SU-DHL-6 (cell line): Measurements from ENCODE around the gene TNIK.

ENCODE experiments used
- H2AFZ ChIP-seq: fragments of 200-600 bp; sonication (generic); 2 replicates; pipeline ENCODE4 v1.6.1; 2014; ENCODE audit warnings: low read depth, mild to moderate bottlenecking, moderate library complexity, mixed read lengths, antibody characterized with exemption, low read length; ENCODE audit not compliant: severe bottlenecking
- H3F3A ChIP-seq: fragments of 200-600 bp; shearing (Covaris generic); 2 replicates; pipeline ENCODE4 v1.6.0; 2016; ENCODE audit warnings: antibody characterized with exemption, mild to moderate bottlenecking; ENCODE audit not compliant: insufficient read depth
- H3K27ac ChIP-seq: fragments of 200-600 bp; sonication (generic); 2 replicates; pipeline ENCODE4 v1.5.1; 2016; ENCODE audit warnings: low read depth, mild to moderate bottlenecking, low read length, moderate library complexity, mixed read lengths
- H3K27me3 ChIP-seq: fragments of 200-600 bp; sonication (generic), shearing (Covaris generic); 2 replicates; pipeline ENCODE4 v1.6.0; 2014; ENCODE audit warnings: mild to moderate bottlenecking, low read length
- H3K36me3 ChIP-seq: fragments of 200-600 bp; sonication (generic); 2 replicates; pipeline ENCODE4 v1.6.1; 2014; ENCODE audit warnings: mild to moderate bottlenecking, low read length, mixed read lengths
- H3K4me2 ChIP-seq: fragments of 300-600, 200-600 bp; shearing (Covaris generic), sonication (generic); 2 replicates; pipeline ENCODE4 v1.6.0; 2014; ENCODE audit warnings: low read length, low read depth, mild to moderate bottlenecking; ENCODE audit not compliant: poor library complexity, severe bottlenecking
- H3K4me3 ChIP-seq: fragments of 200-600 bp; sonication (generic); 2 replicates; pipeline ENCODE4 v1.5.1; 2014; ENCODE audit warnings: antibody characterized with exemption, low read length, mild to moderate bottlenecking, mixed read lengths; ENCODE audit not compliant: insufficient read depth, poor library complexity, severe bottlenecking
- H3K79me2 ChIP-seq: fragments of 200-600 bp; sonication (generic); 2 replicates; pipeline ENCODE4 v1.6.1; 2014; ENCODE audit warnings: mild to moderate bottlenecking, low read length, moderate library complexity; ENCODE audit not compliant: insufficient read depth
- H3K9ac ChIP-seq: fragments of 200-600 bp; sonication (generic); 2 replicates; pipeline ENCODE4 v1.7.0; 2014; ENCODE audit warnings: mild to moderate bottlenecking, low read length
- H3K9me2 ChIP-seq: fragments of 200-600 bp; sonication (generic); replicated peaks from 2 replicates; pipeline ENCODE4 v1.6.1; 2014; ENCODE audit warnings: low read length; ENCODE audit not compliant: insufficient read depth
- H3K9me3 ChIP-seq: fragments of 200-600 bp; sonication (generic); 2 replicates; pipeline ENCODE4 v1.6.1; 2014; ENCODE audit warnings: low read length, mixed read lengths; ENCODE audit not compliant: insufficient read depth
- H4K20me1 ChIP-seq: fragments of 200-600 bp; sonication (generic); 2 replicates; pipeline ENCODE4 v1.6.1; 2014; ENCODE audit warnings: low read depth, mild to moderate bottlenecking, antibody characterized with exemption, low read length, moderate library complexity, mixed read lengths
- EZH2phosphoT487 ChIP-seq: fragments of 200-600 bp; sonication (generic), shearing (Covaris generic); conservative IDR thresholded peaks from 2 replicates; pipeline ENCODE4 v1.6.1; 2018; ENCODE audit warnings: mild to moderate bottlenecking, antibody characterized with exemption, low read length, moderate library complexity, mixed read lengths
- TF ChIP-seq, protein P1 (sequence below): fragments of 200-600 bp; sonication (generic); IDR thresholded peaks from one replicate; pipeline ENCODE4 v1.5.1; 2017; ENCODE audit warnings: antibody characterized with exemption, mild to moderate bottlenecking, low read length, moderate library complexity; ENCODE audit not compliant: insufficient read depth, poor library complexity, severe bottlenecking

The TNIK gene

DNA sequence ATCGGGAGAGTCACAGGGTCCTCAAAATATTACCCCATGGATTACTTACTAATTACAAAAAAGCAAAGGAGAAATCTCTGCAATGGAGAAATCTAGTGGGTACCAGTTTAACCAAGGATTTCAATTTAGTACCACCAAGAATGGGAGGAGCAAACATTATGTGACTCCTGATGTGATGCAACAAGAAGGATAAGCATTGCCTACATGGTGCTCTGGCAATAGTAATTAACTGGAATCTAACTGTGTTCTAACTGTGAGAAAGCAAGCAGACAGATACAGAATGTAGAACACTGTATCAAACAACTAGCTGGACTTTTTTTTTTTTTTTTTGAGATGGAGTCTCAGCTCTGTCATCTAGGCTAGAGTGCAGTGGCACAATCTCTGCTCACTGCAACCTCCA, 159.2 kb downstream of the TNIK start:
- no peak overlapping the region for H3K27ac ChIP-seq
- no peaks in the 10 kb centered on the region for H3K79me2 ChIP-seq
- H3K4me3 ChIP-seq = no peak overlapping the region
- no peak for TF ChIP-seq EZH2phosphoT487
- no peak overlapping the region for H3K9ac ChIP-seq
- no peaks in the 10 kb centered on the region for H3K9me3 ChIP-seq
- H3K27me3 ChIP-seq = no peaks in the 10 kb centered on the region
- H2AFZ ChIP-seq = no peak overlapping the region
- H3K9me2 ChIP-seq = no peaks in the 10 kb centered on the region
- no peaks in the 10 kb centered on the region for H4K20me1 ChIP-seq
- no peaks in the 10 kb centered on the region for H3F3A ChIP-seq
- H3K36me3 ChIP-seq = no peaks in the 10 kb centered on the region
- H3K4me2 ChIP-seq = no peak overlapping the region

DNA sequence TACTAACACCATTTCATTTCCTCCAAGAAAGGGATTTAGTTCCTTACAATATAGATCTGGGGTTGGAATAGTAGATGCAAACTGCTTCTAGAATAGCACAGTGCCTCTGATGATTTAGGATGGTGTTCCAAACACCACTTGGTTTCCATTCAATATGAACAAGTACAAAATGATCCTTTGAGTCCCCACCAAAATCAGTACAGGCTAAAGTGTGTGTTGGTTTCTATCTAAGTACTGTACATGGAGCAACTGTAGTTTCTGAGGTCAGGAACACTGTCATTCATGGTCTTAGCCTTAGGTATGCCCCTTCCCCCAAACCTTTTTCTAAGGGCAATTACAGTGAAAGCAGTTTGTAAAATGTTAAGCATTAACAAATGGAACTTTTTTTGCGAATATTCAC, 162.3 kb downstream of the TNIK start:
- no peaks in the 10 kb centered on the region for H3F3A ChIP-seq
- no peak overlapping the region for H2AFZ ChIP-seq
- H3K9me2 ChIP-seq = no peaks in the 10 kb centered on the region
- no peaks in the 10 kb centered on the region for H3K9me3 ChIP-seq
- H3K27ac ChIP-seq = no peak overlapping the region
- H3K36me3 ChIP-seq = no peaks in the 10 kb centered on the region
- no peak overlapping the region for H3K4me2 ChIP-seq
- TF ChIP-seq, protein P1, sequence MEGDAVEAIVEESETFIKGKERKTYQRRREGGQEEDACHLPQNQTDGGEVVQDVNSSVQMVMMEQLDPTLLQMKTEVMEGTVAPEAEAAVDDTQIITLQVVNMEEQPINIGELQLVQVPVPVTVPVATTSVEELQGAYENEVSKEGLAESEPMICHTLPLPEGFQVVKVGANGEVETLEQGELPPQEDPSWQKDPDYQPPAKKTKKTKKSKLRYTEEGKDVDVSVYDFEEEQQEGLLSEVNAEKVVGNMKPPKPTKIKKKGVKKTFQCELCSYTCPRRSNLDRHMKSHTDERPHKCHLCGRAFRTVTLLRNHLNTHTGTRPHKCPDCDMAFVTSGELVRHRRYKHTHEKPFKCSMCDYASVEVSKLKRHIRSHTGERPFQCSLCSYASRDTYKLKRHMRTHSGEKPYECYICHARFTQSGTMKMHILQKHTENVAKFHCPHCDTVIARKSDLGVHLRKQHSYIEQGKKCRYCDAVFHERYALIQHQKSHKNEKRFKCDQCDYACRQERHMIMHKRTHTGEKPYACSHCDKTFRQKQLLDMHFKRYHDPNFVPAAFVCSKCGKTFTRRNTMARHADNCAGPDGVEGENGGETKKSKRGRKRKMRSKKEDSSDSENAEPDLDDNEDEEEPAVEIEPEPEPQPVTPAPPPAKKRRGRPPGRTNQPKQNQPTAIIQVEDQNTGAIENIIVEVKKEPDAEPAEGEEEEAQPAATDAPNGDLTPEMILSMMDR = no peak
- no peak for TF ChIP-seq EZH2phosphoT487
- no peaks in the 10 kb centered on the region for H3K27me3 ChIP-seq
- no peak overlapping the region for H3K4me3 ChIP-seq
- no peaks in the 10 kb centered on the region for H4K20me1 ChIP-seq
- H3K9ac ChIP-seq = no peak overlapping the region
- no peaks in the 10 kb centered on the region for H3K79me2 ChIP-seq

DNA sequence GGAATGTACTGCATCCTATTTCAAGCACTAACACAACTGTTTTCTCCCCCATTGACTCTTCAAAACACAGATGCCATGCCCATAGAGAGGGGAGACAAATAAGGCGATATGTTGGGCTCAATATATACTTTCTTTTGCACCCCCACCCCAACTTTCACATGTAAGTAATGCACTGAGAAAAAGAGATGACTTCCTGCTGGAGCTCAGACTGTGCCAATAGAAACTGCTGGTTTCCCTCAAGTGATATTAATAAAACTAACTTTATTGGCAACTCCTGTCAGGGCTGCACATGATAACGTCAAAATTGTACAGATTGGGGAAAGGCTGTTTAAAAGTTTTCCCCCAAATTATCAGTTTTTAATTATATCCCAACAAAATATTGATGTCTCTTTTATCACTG, 163.0 kb downstream of the TNIK start:
- Histone ChIP-seq H3K27me3 (no peaks in the 10 kb centered on the region), H3K9me2 (no peaks in the 10 kb centered on the region), H3K9me3 (no peaks in the 10 kb centered on the region), H3K36me3 (no peaks in the 10 kb centered on the region), H3K79me2 (no peaks in the 10 kb centered on the region), H3K27ac (no peak overlapping the region), H3K4me3 (no peak overlapping the region), H4K20me1 (no peaks in the 10 kb centered on the region), H2AFZ (no peak overlapping the region), H3K4me2 (no peak overlapping the region), H3K9ac (no peak overlapping the region), H3F3A (no peaks in the 10 kb centered on the region)
- no peak for TF ChIP-seq EZH2phosphoT487
- TF ChIP-seq, protein P1 = no peak

DNA sequence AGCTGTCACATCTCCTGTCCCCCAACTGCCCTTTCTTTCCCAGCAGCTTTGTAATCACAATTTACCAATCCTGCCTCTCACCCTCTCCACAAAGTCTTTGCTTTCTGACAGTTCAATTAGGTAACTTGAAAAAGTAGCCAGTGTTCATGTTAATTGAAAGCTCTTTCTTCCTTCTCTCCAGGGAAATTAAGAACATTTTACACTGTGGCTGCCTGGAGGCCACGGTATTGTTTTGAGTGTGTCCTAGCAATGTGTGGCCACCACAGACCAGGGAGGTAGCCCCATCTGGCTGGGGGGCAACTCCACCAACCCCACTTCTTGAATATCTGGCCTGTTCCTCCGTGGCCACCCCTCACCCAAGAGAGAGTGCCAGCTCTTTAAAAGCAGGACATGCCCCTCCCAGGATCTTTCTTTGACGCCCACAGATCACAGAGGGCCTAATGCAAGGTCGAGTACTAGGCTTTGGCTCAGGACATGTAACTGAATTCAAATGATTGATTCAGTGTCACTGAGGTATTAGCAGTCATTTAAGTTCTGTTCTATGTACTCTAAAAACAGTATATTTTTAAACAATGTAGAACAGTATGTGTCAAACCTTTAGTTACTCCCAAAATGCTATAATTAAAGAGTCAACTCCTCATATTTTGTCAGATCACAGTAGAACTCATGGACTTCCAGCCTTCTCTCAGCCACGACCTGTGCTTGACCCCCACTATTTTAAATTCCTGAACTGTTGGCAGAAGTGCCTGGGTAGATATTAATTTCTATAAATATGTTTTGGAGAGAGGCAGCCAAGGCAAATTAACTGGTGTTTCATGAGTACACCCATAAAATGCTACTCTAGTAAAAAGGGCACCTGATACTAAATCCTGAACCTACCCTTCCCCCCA, 164.5 kb downstream of the TNIK start:
- Histone ChIP-seq H3K9me2 (no peaks in the 10 kb centered on the region), H3F3A (no peaks in the 10 kb centered on the region), H3K36me3 (no peaks in the 10 kb centered on the region), H3K4me2 (no peak overlapping the region), H3K79me2 (no peaks in the 10 kb centered on the region), H3K27me3 (no peaks in the 10 kb centered on the region), H3K9ac (no peak overlapping the region), H3K9me3 (no peaks in the 10 kb centered on the region), H4K20me1 (no peaks in the 10 kb centered on the region), H3K4me3 (no peak overlapping the region), H3K27ac (no peak overlapping the region), H2AFZ (no peak overlapping the region)
- TF ChIP-seq, protein P1 = no peak
- TF ChIP-seq EZH2phosphoT487 = no peak
